Measurements from ENCODE around the gene TP53INP2. TPM values are rescaled to one million over a fixed set of nuclear protein-coding genes. Genes with fewer than 3 reads are reported as not detected.

Gene TP53INP2
- total and polyA plus RNA-seq, 2 of the 8 experiments (the other 6 are each of a cell fraction or from before 2014, with no cell fraction given), result 2.4 to 4.8 TPM

GRCh38 chr20:34747479-34747878 lies 43.3 kb downstream of the TP53INP2 start:
- no peak overlapping the region for H2BK20ac ChIP-seq (ENCODE audit: low read length)
- no peak overlapping the region for H2BK12ac ChIP-seq (ENCODE audit: low read depth, low read length)
- H3K18ac ChIP-seq (ENCODE audit: extremely low read depth, low read length), result no peak overlapping the region
- no peak overlapping the region for H3K4ac ChIP-seq (replicated peaks; ENCODE audit: insufficient read length, low read depth, low read length)
- no peak overlapping the region for H4K5ac ChIP-seq (ENCODE audit: insufficient read length, low read depth, low read length)
- no peak overlapping the region for H4K91ac ChIP-seq (replicated peaks; ENCODE audit: insufficient read length, low read length)
- H3K27me3 ChIP-seq (replicated peaks in 1 of 4; ENCODE audit: control insufficient read depth in 3 of 4, extremely low read depth in 1 of 4, insufficient read depth in 3 of 4, low read length in 3 of 4), result no peaks in the 10 kb centered on the region
- no peaks in the 10 kb centered on the region for H3K9me3 ChIP-seq (ENCODE audit: insufficient read depth in 2 of 2, low read depth in 1 of 2, low read length in 1 of 2)
- no peak overlapping the region for H2BK120ac ChIP-seq (replicated peaks; ENCODE audit: low read depth, low read length)
- H3K23ac ChIP-seq (ENCODE audit: insufficient read length), result no peak overlapping the region
- H3K79me1 ChIP-seq (ENCODE audit: low read depth, low read length), result no peaks in the 10 kb centered on the region
- no peak overlapping the region for H4K8ac ChIP-seq (ENCODE audit: extremely low read depth, insufficient read depth, low read length)
- H3K23me2 ChIP-seq (ENCODE audit: low read depth, low read length), result no peaks in the 10 kb centered on the region
- no peak overlapping the region for H3K4me3 ChIP-seq (ENCODE audit: extremely low read depth in 1 of 4, insufficient read depth in 2 of 4, low read depth in 3 of 4, low read length in 4 of 4)
- ChIA-PET CTCF (ENCODE audit: partially characterized antibody) (interaction anchor here (0.6 kb wide), 1 partner anchor 607 kb away, joined by 3 read pairs; no protein-coding TSS in a partner anchor), POLR2A (ENCODE audit: partially characterized antibody) (no interaction called here)
- no peak overlapping the region for H3K4me2 ChIP-seq (ENCODE audit: insufficient read depth in 1 of 2, low read depth in 2 of 2, low read length in 2 of 2)
- no peak overlapping the region for H2AK5ac ChIP-seq (ENCODE audit: low read depth, low read length)
- no peak overlapping the region for H2BK15ac ChIP-seq (ENCODE audit: low read length)
- no peak overlapping the region for H3K14ac ChIP-seq (ENCODE audit: insufficient read length)
- FAIRE-seq (no peak), DNase-seq (ENCODE audit: low read depth in 1 of 2, low spot score in 2 of 2) (no peak)
- H4K20me1 ChIP-seq (replicated peaks in 1 of 2; ENCODE audit: control insufficient read depth in 1 of 2, insufficient read depth in 2 of 2, low read length in 2 of 2), result peaks cover 0 to 5% of the 10 kb centered on the region in 2 experiments
- H3K56ac ChIP-seq (replicated peaks; ENCODE audit: insufficient read length, low read depth, low read length), result no peak overlapping the region
- H3K4me1 ChIP-seq (replicated peaks in 1 of 4; ENCODE audit: control insufficient read depth in 3 of 4, insufficient read depth in 4 of 4, low read length in 3 of 4), result no peaks in the 10 kb centered on the region
- 93% methylated on average over 2 of the region's 2 CpGs; no CpG with 5 or more reads in 1 of the 2 experiments for WGBS, 2 experiments (ENCODE audit: extremely low coverage in 1 of 2, insufficient coverage in 1 of 2, insufficient read length in 1 of 2, insufficient replicate concordance in 2 of 2, low coverage in 1 of 2, low lambda C conversion rate in 2 of 2, missing lambda C conversion rate in 1 of 2)
- no peaks in the 10 kb centered on the region for H3K79me2 ChIP-seq (ENCODE audit: control insufficient read depth in 1 of 2, insufficient read depth in 2 of 2, low read length in 2 of 2)
- H3K36me3 ChIP-seq (ENCODE audit: control insufficient read depth in 2 of 4, insufficient read depth in 4 of 4, low read length in 3 of 4), result peaks cover 2 to 8% (median 3%) of the 10 kb centered on the region in 4 experiments; a peak in 6 of 8 replicates
- H2BK5ac ChIP-seq (ENCODE audit: low read depth, low read length), result no peak overlapping the region
- H3K9ac ChIP-seq (replicated peaks in 1 of 4; ENCODE audit: extremely low read depth in 1 of 4, low read depth in 3 of 4, low read length in 3 of 4), result no peak overlapping the region
- H3K27ac ChIP-seq (ENCODE audit: low read depth, low read length), result no peak overlapping the region
- no peak overlapping the region for H2AFZ ChIP-seq (ENCODE audit: low read length)
- TF ChIP-seq CBX5 (IDR thresholded peaks at IDR 0.05; ENCODE audit: low read depth, low read length), result no peak
- no peak for TF ChIP-seq HDAC6 (IDR thresholded peaks at IDR 0.05; ENCODE audit: low read depth, low read length)
- no peak for TF ChIP-seq GABPA (IDR thresholded peaks at IDR 0.05; ENCODE audit: borderline replicate concordance, insufficient read depth, low read length)
- TF ChIP-seq KDM1A (IDR thresholded peaks at IDR 0.05; ENCODE audit: borderline replicate concordance, low read length), result no peak
- no peak for TF ChIP-seq RAD21 (IDR thresholded peaks at IDR 0.05 in 1 of 2, conservative IDR thresholded peaks at IDR 0.05 in 1 of 2; ENCODE audit: low read depth in 2 of 2, low read length in 2 of 2)
- no peak for TF ChIP-seq USF2 (IDR thresholded peaks at IDR 0.05; ENCODE audit: low read length)
- no peak for TF ChIP-seq TAF1 (IDR thresholded peaks at IDR 0.05; ENCODE audit: low read depth, low read length)
- no peak for TF ChIP-seq JUND (IDR thresholded peaks at IDR 0.05; ENCODE audit: low read length)
- TF ChIP-seq TCF12 (IDR thresholded peaks at IDR 0.05; ENCODE audit: low read depth, low read length), result no peak
- no peak for TF ChIP-seq EGR1 (IDR thresholded peaks at IDR 0.05; ENCODE audit: borderline replicate concordance, low read depth, low read length)
- TF ChIP-seq, protein P1, sequence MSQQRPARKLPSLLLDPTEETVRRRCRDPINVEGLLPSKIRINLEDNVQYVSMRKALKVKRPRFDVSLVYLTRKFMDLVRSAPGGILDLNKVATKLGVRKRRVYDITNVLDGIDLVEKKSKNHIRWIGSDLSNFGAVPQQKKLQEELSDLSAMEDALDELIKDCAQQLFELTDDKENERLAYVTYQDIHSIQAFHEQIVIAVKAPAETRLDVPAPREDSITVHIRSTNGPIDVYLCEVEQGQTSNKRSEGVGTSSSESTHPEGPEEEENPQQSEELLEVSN (IDR thresholded peaks at IDR 0.05), result no peak
- TF ChIP-seq PHF8 (conservative IDR thresholded peaks at IDR 0.05; ENCODE audit: low read depth, low read length), result no peak
- no peak for TF ChIP-seq SIRT6 (IDR thresholded peaks at IDR 0.05; ENCODE audit: low read length)
